ENCODE measurements around the gene CDKL4. TPM values are rescaled to one million over a fixed set of nuclear protein-coding genes. Genes with fewer than 3 reads are reported as not detected.
"Not testable (repeated sequence)": the region's sequence is repeated elsewhere in the genome, so short reads cannot be mapped to it uniquely, and the experiment has no call there.

The CDKL4 gene
- total and polyA plus RNA-seq, 2 of the 13 experiments (the other 11 are each of a cell fraction or from before 2014, with no cell fraction given), result 0.29 to 0.50 TPM

DNA sequence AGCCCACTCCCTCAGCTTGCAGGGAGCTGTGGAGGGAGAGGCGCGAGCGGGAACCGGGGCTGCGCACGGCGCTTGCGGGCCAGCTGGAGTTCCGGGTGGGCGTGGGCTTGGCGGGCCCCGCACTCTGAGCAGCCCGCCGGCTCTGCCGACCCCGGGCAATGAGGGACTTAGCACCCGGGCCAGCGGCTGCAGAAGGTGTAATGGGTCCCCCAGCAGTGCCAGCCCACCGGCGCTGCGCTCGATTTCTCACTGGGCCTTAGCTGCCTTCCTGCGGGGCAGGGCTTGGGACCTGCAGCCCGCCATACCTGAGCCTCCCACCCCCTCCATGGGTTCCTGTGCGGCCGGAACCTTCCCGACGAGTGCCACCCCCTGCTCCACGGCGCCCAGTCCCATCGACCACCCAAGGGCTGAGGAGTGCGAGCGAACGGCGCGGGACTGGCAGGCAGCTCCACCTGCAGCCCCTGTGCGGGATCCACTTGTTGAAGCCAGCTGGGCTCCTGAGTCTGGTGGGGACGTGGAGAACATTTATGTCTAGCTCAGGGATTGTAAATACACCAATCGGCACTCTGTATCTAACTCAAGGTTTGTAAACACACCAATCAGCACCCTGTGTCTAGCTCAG is 582 bp upstream of the CDKL4 start:
- H3K9me3 ChIP-seq (ENCODE audit: low read length); in situ Hi-C loops (cut with HindIII; ENCODE audit: extremely low pct_ligation_motif_present, low pct_unique_long_range_greater_than_20kb); H3K4me3 ChIP-seq (replicated peaks in 1 of 3; ENCODE audit: insufficient read depth in 1 of 3, low read depth in 2 of 3, low read length in 3 of 3); H3K9ac ChIP-seq (ENCODE audit: insufficient read depth, low read depth, low read length); H3K36me3 ChIP-seq (replicated peaks in 1 of 2; ENCODE audit: control insufficient read depth in 1 of 2, insufficient read depth in 2 of 2, low read length in 2 of 2); H4K20me1 ChIP-seq (ENCODE audit: insufficient read depth, low read length); H3K27me3 ChIP-seq (ENCODE audit: control insufficient read depth in 1 of 2, insufficient read depth in 2 of 2, low read length in 2 of 2); H2AFZ ChIP-seq (ENCODE audit: low read length); FAIRE-seq; DNase-seq (ENCODE audit: low spot score); CTCF ChIA-PET (ENCODE audit: low intra/inter-chr PET ratio, low total read pairs); POLR2A ChIA-PET; BruUV-seq (replicated peaks); H3K4me2 ChIP-seq (ENCODE audit: low read depth, low read length); ATAC-seq; H3K79me2 ChIP-seq (ENCODE audit: insufficient read depth, low read length); intact Hi-C loops (cut with micrococcal nuclease; ENCODE audit: unreplicated experiment); H3K27ac ChIP-seq (ENCODE audit: extremely low read length, insufficient read depth, low read length): not testable (repeated sequence)
- WGBS (ENCODE audit: low lambda C conversion rate), result 93% methylated on average over 19 of the region's 39 CpGs
- peaks cover 11% of the 10 kb centered on the region for H3K4me1 ChIP-seq (ENCODE audit: insufficient read depth, low read length)

DNA sequence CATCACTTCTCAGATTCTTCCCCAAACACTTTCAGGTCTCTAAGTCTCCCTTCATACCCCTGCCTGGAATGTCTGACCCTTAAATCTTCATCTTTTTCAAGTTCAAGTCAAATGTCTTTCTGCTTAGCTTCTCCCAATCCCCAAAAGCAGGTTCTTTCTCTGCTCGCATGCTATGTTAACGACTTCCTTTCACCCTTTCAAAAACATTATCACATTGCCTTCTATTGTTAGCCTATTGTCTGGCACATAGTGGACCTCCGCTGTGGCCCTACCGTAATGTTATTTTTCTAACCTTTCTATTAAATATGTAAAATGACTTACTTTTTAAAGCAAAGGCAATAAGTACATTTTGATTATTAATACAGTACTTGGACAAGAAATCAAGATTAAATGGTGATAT is 2.2 kb downstream of the CDKL4 start:
- TF ChIP-seq ZSCAN22 (CRISPR knock-in tag; IDR thresholded peaks at IDR 0.05) (no peak), IKZF4 (CRISPR knock-in tag; IDR thresholded peaks at IDR 0.05; ENCODE audit: borderline replicate concordance, low read depth, not compliant biosample characterization) (no peak), ZFP91 (CRISPR knock-in tag; IDR thresholded peaks at IDR 0.05; ENCODE audit: borderline replicate concordance) (no peak), CREBL2 (CRISPR knock-in tag; IDR thresholded peaks at IDR 0.05; ENCODE audit: borderline replicate concordance) (no peak), ZNF761 (CRISPR knock-in tag; conservative IDR thresholded peaks at IDR 0.05) (no peak), CREM (IDR thresholded peaks at IDR 0.05) (no peak), CREM (CRISPR knock-in tag; IDR thresholded peaks at IDR 0.05) (no peak), KLF6 (CRISPR knock-in tag; IDR thresholded peaks at IDR 0.05) (no peak)
- no peaks in the 10 kb centered on the region for H3K79me2 ChIP-seq (ENCODE audit: insufficient read depth, low read length)
- no peaks in the 10 kb centered on the region for H3K27me3 ChIP-seq (ENCODE audit: control insufficient read depth in 1 of 2, insufficient read depth in 2 of 2, low read length in 2 of 2)
- H3K9me3 ChIP-seq (ENCODE audit: low read length), result no peaks in the 10 kb centered on the region
- ChIA-PET POLR2A (no interaction called here), CTCF (ENCODE audit: low intra/inter-chr PET ratio, low total read pairs) (no interaction called here)
- ATAC-seq, result no peak
- 61% methylated on average over 4 of the region's 4 CpGs for WGBS (ENCODE audit: low lambda C conversion rate)
- H3K27ac ChIP-seq (ENCODE audit: extremely low read length, insufficient read depth, low read length), result no peak overlapping the region
- H3K4me3 ChIP-seq (replicated peaks in 1 of 3; ENCODE audit: insufficient read depth in 1 of 3, low read depth in 2 of 3, low read length in 3 of 3), result no peak overlapping the region
- no peak for FAIRE-seq
- intact Hi-C loops (cut with micrococcal nuclease; ENCODE audit: unreplicated experiment), result no loop called here
- no TSS peak for BruUV-seq (replicated peaks)
- no peak overlapping the region for H3K4me2 ChIP-seq (ENCODE audit: low read depth, low read length)
- no peaks in the 10 kb centered on the region for H3K36me3 ChIP-seq (replicated peaks in 1 of 2; ENCODE audit: control insufficient read depth in 1 of 2, insufficient read depth in 2 of 2, low read length in 2 of 2)
- H4K20me1 ChIP-seq (ENCODE audit: insufficient read depth, low read length), result no peaks in the 10 kb centered on the region
- peaks cover 11% of the 10 kb centered on the region for H3K4me1 ChIP-seq (ENCODE audit: insufficient read depth, low read length)
- no peak for DNase-seq (ENCODE audit: low spot score)
- in situ Hi-C loops (cut with HindIII; ENCODE audit: extremely low pct_ligation_motif_present, low pct_unique_long_range_greater_than_20kb), result no loop called here
- no peak overlapping the region for H2AFZ ChIP-seq (ENCODE audit: low read length)
- no peak overlapping the region for H3K9ac ChIP-seq (ENCODE audit: insufficient read depth, low read depth, low read length)

Data from HepG2 (cell line).